ENCODE data around the gene DCHS1. TPM values are rescaled to one million over a fixed set of nuclear protein-coding genes. Genes with fewer than 3 reads are reported as not detected.

DCHS1 gene
- total and polyA plus RNA-seq, 9 of the 15 experiments (the other 6 are each of a cell fraction or from before 2014, with no cell fraction given), result 0.04 to 0.49 (median 0.14) TPM; not detected in 2

- no peak; a peak in 1 of 4 replicates for TF ChIP-seq TEAD1 (CRISPR knock-in tag; IDR thresholded peaks at IDR 0.05)
- TF ChIP-seq GATAD2A (IDR thresholded peaks at IDR 0.05), result no peak
- TF ChIP-seq, protein P1, sequence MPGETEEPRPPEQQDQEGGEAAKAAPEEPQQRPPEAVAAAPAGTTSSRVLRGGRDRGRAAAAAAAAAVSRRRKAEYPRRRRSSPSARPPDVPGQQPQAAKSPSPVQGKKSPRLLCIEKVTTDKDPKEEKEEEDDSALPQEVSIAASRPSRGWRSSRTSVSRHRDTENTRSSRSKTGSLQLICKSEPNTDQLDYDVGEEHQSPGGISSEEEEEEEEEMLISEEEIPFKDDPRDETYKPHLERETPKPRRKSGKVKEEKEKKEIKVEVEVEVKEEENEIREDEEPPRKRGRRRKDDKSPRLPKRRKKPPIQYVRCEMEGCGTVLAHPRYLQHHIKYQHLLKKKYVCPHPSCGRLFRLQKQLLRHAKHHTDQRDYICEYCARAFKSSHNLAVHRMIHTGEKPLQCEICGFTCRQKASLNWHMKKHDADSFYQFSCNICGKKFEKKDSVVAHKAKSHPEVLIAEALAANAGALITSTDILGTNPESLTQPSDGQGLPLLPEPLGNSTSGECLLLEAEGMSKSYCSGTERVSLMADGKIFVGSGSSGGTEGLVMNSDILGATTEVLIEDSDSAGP (CRISPR knock-in tag; IDR thresholded peaks at IDR 0.05), result no peak
- TF ChIP-seq NR2F6 (CRISPR knock-in tag; IDR thresholded peaks at IDR 0.05), result no peak
- TF ChIP-seq KDM1A (IDR thresholded peaks at IDR 0.05), result no peak
- TF ChIP-seq ZNF76 (CRISPR knock-in tag; IDR thresholded peaks at IDR 0.05; ENCODE audit: borderline replicate concordance), result no peak
- TF ChIP-seq DACH1 (IDR thresholded peaks at IDR 0.05; ENCODE audit: partially characterized antibody), result no peak
- TF ChIP-seq STAG1 (CRISPR knock-in tag; IDR thresholded peaks at IDR 0.05; ENCODE audit: borderline replicate concordance), result no peak
- TF ChIP-seq HDAC3 (IDR thresholded peaks at IDR 0.05; ENCODE audit: borderline replicate concordance, partially characterized antibody), result no peak
- 0 out of 2 replicates have a peak, but pooled peaks have one; percentile 60 for TF ChIP-seq ZNF197 (CRISPR knock-in tag; IDR thresholded peaks at IDR 0.05; ENCODE audit: low read depth)
- TF ChIP-seq ZNF780A (CRISPR knock-in tag; IDR thresholded peaks at IDR 0.05), result no peak
- no peak for TF ChIP-seq NEUROD1 (IDR thresholded peaks at IDR 0.05; ENCODE audit: borderline replicate concordance, low read depth, low read length, partially characterized antibody)
- peak in 1 of 2 experiments; percentile 45; a peak in 1 of 4 replicates for TF ChIP-seq FOXA3 (CRISPR knock-in tag; conservative IDR thresholded peaks at IDR 0.05 in 1 of 2, IDR thresholded peaks at IDR 0.05 in 1 of 2)
- peak; percentile 2 for TF ChIP-seq CCNT2 (IDR thresholded peaks at IDR 0.05; ENCODE audit: borderline replicate concordance, extremely low read depth, insufficient read length, low read depth, low read length)
- 0 out of 2 replicates have a peak, but pooled peaks have one; percentile 12 for TF ChIP-seq SP1 (CRISPR knock-in tag; IDR thresholded peaks at IDR 0.05)
- no peak for TF ChIP-seq SMAD3 (CRISPR knock-in tag; conservative IDR thresholded peaks at IDR 0.05)
- TF ChIP-seq ETV6 (IDR thresholded peaks at IDR 0.05; ENCODE audit: borderline replicate concordance in 1 of 2, low read depth in 2 of 2, low read length in 1 of 2), result no peak
- no peak for TF ChIP-seq ETV6 (CRISPR knock-in tag; IDR thresholded peaks at IDR 0.05; ENCODE audit: borderline replicate concordance)
- TF ChIP-seq CBX8 (IDR thresholded peaks at IDR 0.05; ENCODE audit: borderline replicate concordance, extremely low read depth, low read depth, low read length, poor library complexity, severe bottlenecking), result no peak
- no peak for TF ChIP-seq SETDB1 (IDR thresholded peaks at IDR 0.05; ENCODE audit: low read length)
- TF ChIP-seq MLLT1 (IDR thresholded peaks at IDR 0.05), result no peak
- no peak for TF ChIP-seq ZNF184 (CRISPR knock-in tag; IDR thresholded peaks at IDR 0.05)
- TF ChIP-seq SMARCA5 (IDR thresholded peaks at IDR 0.05), result no peak
- TF ChIP-seq, protein P2, sequence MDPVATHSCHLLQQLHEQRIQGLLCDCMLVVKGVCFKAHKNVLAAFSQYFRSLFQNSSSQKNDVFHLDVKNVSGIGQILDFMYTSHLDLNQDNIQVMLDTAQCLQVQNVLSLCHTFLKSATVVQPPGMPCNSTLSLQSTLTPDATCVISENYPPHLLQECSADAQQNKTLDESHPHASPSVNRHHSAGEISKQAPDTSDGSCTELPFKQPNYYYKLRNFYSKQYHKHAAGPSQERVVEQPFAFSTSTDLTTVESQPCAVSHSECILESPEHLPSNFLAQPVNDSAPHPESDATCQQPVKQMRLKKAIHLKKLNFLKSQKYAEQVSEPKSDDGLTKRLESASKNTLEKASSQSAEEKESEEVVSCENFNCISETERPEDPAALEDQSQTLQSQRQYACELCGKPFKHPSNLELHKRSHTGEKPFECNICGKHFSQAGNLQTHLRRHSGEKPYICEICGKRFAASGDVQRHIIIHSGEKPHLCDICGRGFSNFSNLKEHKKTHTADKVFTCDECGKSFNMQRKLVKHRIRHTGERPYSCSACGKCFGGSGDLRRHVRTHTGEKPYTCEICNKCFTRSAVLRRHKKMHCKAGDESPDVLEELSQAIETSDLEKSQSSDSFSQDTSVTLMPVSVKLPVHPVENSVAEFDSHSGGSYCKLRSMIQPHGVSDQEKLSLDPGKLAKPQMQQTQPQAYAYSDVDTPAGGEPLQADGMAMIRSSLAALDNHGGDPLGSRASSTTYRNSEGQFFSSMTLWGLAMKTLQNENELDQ (CRISPR knock-in tag; IDR thresholded peaks at IDR 0.05; ENCODE audit: borderline replicate concordance), result no peak
Measured at GRCh38 chr11:6607190-6607795, 48.3 kb downstream of the DCHS1 start (continued).

Data from K562 (cell line).